HG03039 (cell line): ENCODE measurements around the gene UBN2.

Experiments used
- ATAC-seq: cut with Tn5 transposase; IDR thresholded peaks from one replicate; pipeline ENCODE4 v1.9.1; 2021; ENCODE audit warnings: mild to moderate bottlenecking, moderate library complexity; ENCODE audit not compliant: unreplicated experiment

UBN2 gene

GRCh38 chr7:139231513-139232376 is 708 bp downstream of the UBN2 start:
- peak; percentile 21 for ATAC-seq

GRCh38 chr7:139232377-139232717 is 1.3 kb downstream of the UBN2 start:
- ATAC-seq: no peak

- no peak for ATAC-seq
These were observed 1.9 kb downstream of the UBN2 start for GRCh38 chr7:139232904-139233303.

- no peak for ATAC-seq
These were observed 10.2 kb downstream of the UBN2 start for GRCh38 chr7:139241258-139241657.

GRCh38 chr7:139242741-139243281 is 11.8 kb downstream of the UBN2 start:
- ATAC-seq: no peak

GRCh38 chr7:139245401-139245800 is 14.4 kb downstream of the UBN2 start:
- ATAC-seq: no peak

- no peak for ATAC-seq
These were observed 15.5 kb downstream of the UBN2 start for GRCh38 chr7:139246494-139246893.

- no peak for ATAC-seq
These were observed 15.9 kb downstream of the UBN2 start for GRCh38 chr7:139246905-139247304.

- ATAC-seq: no peak
These were observed 18.3 kb downstream of the UBN2 start for GRCh38 chr7:139249179-139249810.

GRCh38 chr7:139252451-139252850 is 21.4 kb downstream of the UBN2 start:
- ATAC-seq: no peak

GRCh38 chr7:139254281-139254680 is 23.2 kb downstream of the UBN2 start:
- no peak for ATAC-seq

- no peak for ATAC-seq
These were observed 23.7 kb downstream of the UBN2 start for GRCh38 chr7:139254728-139255127.

GRCh38 chr7:139255290-139255689 is 24.3 kb downstream of the UBN2 start:
- ATAC-seq: no peak

- no peak for ATAC-seq
These were observed 28.1 kb downstream of the UBN2 start for GRCh38 chr7:139259142-139259541.

GRCh38 chr7:139264220-139264619 is 33.2 kb downstream of the UBN2 start:
- ATAC-seq: no peak

GRCh38 chr7:139265673-139266072 is 34.6 kb downstream of the UBN2 start:
- ATAC-seq: no peak

GRCh38 chr7:139271718-139272628 is 40.9 kb downstream of the UBN2 start:
- ATAC-seq: no peak

- no peak for ATAC-seq
These were observed 53.3 kb downstream of the UBN2 start for GRCh38 chr7:139284252-139284896.

- ATAC-seq: no peak
These were observed 55.1 kb downstream of the UBN2 start for GRCh38 chr7:139286144-139286543.

GRCh38 chr7:139292821-139293220 is 61.8 kb downstream of the UBN2 start:
- no peak for ATAC-seq

- ATAC-seq: no peak
These were observed 62.5 kb downstream of the UBN2 start for GRCh38 chr7:139293534-139293933.
